ENCODE measurements around the gene GRIK2. TPM values are rescaled to one million over a fixed set of nuclear protein-coding genes. Genes with fewer than 3 reads are reported as not detected.

The GRIK2 gene
- polyA plus RNA-seq, 12 donors: 0.79 to 4.1 (median 1.9) TPM; not detected in 2

DNA sequence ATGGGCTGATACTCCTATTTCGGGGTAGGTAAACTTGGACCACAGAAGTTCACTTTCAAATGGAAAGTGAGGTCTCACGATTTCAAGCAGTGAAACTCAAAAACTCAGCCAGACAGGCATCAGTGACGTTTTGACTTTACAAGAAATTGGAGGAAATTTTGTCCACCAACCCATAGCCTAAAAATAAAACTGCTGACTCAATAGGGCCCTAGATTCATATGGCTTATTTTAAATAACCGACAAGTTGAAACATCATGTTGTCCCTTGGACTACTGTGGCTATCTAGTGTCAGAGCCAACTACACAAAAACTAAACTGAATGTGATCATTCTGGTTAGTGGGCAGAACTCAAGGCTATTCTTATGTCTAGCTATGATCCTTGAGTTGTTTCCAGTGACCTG, 486.3 kb downstream of the GRIK2 start:
- DNase-seq: no peak

DNA sequence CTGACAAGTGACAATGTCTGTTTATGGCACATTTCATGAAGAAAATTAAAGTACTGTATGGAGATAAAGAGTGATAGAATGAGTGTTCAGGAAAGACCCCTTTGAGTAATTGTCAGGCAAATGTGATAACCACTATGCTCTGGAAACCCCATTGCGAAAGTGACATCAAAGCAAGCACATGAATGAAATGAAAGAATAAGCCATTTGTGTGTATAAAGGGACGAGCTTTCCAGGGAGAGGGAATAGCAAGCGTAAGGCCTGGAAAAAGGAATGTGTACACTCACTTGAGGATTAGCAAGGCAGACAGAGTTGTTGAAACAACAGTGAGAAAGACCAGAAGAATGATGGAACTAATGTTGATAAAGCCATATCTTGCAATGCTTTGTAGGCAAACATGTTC, 490.0 kb downstream of the GRIK2 start:
- no peak for DNase-seq

DNA sequence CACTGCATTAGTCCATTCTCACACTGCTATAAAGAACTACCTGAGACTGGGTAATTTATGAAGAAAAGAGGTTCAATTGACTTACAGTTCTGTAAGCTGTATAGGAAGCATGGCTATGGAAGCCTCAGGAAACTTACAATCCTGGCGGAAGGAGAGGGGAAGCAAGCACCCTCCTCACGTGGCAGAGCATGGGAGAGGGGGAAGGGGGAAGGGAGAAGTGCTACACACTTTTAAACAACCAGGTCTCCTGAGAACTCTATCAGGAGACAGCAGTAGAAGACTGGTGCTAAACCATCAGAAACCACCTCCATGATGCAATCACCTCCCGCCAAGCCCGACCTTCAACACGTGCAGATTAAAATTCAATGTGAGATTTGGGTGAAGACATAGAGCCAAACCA, 494.0 kb downstream of the GRIK2 start:
- DNase-seq: no peak

DNA sequence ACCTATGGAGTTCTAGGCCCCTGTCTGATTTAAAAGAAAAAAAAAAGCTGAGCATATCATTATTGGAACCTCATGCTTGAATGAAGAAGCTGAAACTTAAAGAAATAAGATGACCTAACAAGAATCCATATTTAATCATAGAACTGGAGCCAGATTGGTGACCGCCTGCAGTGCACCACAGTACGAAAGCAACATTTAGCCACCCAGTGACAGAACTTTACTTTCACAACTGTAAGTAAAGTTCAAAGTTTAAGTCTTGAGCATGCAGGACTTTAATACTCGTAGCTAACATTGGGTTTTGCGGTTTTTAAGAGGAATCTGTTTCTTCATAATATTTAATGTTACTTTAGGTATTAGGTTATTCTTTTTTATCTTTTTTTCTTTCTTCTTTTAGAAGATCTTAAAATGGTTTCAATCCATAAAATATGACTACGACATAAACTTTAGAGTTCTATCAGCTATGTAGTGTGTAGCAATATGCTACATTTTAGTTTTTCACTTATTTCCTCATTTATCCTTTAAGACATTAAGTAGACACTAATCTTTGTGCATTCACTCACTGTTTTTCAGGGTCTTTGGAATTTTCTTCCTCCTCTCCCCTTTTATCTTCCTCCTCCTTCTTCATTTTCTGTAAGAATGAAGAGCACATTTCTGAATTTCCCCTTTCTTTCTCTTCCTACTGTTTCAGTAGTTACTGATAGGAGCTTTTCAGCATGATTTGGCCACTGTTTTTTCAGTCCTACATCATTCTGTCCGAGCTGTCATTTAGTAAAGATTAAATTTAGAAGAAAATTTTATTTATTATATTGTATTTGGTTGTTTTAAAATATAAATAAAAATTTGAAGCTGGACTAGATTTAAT, 514.1 kb downstream of the GRIK2 start:
- DNase-seq: no peak

DNA sequence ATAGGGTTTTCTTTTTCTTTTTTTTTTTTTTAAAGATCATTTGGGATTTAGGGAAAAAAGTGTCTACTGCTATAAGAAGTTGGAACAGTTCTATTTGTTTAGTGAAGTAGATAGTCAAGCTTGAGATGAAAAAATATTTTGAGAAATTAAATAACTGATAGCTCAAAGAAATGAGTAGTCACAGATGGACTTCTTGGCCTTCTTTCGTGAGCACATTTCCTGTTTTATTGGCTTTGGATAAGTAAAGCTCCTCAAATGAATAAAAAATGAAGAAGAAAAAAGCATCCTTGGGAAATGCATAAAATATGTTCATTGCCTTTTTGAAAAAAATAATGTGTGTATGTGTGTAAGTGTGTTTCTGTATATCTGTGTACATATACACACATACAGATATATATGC, 515.9 kb downstream of the GRIK2 start:
- DNase-seq: peak; percentile 15

DNA sequence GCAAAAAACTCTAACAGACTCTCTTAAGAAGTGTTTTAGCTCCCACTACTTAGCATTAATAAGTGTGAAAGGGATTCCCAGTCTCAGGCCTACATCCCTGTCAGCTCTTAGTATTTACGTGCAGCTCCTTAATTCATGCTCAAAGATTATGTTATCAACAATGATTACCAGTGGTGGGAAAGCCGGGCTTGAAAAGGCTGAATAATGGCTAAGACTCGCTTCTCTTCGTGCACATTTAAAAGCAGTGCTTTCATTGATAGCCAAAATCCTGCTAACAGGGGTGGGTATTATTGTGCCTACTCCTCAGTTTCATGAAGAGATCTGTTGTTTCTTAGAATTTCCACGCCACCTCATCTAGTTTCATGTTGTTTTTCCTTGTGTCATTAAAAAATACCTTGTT, 518.8 kb downstream of the GRIK2 start:
- no peak for DNase-seq

DNA sequence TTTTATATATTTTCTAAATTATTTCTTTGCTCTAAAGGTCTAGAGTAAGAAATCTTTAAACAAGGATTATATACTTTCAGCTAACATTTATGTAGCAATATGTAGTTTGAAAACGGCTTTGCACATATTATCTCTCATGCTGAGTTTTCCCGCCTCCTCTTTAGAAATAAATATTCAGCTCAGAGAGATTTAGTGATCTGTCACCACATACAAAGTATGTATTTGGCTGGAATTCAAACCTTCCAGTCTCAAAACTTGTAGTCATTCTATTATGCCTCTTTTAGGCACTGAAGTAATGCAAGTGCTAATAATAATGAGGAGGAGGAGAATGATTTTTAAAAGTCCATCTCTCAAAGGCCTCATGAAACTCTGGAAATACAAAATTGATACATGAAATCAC, 525.0 kb downstream of the GRIK2 start:
- DNase-seq: no peak

DNA sequence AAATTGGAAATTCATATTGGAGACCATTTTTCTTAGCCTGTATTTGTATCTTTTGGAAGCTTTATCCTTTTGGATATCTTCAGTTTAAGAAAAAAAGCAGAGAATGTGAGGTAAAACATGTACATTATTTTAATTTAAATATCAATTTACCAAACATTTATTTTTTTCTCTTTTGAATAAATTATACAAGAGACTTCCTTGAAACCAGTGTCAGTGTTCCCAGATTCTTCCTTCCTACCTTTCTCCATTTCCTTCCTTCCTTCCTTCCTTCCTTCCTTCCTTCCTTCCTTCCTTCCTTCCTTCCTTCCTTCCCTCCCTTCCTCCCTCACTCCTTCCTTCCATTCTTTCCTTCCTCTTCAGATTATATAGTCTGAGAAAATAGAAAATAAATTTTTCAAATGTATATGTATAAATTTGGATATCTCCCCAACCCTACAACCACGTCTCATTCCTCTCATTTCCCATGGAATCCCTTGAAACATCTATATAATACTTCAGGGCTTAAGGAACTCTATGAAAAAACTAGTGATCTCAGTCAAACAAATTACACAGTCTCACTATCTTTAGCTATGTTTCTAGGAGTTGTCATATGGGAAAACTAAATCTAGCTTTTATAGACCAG, 528.4 kb downstream of the GRIK2 start:
- DNase-seq: no peak

DNA sequence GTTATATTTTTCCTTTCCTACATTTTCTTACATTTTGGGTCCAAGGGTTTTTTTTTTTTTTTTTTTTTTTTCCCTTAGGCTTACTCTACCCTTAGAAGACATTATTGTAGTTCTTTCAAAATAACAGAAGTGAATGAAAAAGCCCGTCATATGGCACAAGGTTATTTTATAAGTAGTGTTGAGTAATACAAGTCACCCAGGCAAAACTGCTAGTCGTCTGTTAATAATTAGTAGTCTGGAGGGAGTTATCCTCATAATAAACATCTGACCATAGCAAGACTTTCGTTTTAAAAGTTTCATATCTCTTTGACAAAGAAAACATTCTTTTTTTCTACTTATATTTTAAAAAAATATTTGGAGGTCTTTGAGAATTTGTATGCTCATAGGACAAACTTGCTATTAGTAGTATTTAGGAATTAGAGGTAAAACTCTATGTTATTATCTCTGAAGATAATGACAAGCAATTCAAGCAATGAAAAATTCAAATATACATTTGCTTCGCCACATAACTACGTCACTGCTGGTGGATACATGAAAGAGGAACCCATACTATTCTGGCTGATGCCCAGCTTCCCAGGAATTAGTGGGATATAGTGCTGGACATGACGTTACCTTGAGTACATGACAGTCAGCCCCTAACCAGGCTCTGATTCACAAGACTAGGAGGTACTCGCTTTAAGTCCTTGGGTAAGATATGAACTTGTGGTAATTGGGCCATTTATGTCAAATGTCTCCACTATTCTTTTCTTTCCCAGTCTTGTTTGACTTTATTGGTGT, 532.8 kb downstream of the GRIK2 start:
- DNase-seq: no peak

DNA sequence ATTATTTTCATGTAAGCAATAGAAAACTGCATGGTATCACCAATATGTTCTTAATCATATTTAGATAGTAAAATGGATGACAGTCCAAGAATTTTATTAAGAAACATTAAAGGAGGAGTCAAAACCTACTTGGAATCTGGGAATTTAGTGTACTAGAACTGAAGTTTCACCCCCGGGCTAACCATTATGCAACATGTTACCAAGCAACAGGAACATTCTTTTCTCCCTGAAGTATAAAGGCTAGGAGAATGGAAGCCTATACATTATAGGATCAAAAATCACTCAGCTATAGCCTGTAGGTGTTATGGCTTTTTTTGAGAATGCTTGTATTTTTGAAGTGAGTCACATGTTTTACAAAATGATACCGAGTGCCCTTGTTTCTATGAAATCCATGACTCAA, 538.3 kb downstream of the GRIK2 start:
- no peak for DNase-seq

DNA sequence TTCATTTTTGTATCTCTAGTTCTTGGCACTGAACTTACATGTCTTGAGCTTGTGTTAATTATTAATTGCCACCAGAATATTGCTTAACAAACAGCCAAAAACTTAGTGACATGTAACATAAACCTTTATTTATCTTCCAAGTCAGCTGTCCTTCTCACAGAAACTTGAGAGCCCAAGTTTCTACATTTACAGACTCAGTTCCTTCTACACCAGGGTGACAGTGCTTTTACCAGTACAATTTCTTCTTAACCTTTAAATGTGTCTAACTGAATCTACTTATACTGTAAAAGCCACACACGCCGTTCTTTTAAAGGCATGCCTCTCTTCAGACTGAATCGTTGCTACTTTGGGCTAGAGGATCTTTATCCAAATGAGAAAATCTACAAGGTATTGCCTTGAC, 539.2 kb downstream of the GRIK2 start:
- no peak for DNase-seq

DNA sequence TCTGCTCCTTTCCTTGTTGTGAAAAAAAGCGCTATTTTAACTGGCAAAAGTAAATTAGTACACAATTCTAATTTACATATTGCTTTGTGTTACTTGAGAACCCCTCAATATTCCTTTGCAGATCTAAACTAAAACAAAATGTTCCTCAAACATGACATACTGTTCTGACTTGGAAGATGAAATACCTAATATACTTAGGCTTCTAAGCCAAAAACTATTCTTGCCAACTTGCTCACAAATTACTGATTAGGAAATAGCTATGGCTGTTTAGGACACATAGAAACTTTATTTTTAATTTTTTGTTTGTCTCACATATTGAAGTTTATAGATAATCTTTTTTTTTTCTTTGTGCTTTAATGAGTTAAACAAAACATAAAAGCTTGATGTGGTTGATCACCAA, 542.2 kb downstream of the GRIK2 start:
- no peak for DNase-seq

DNA sequence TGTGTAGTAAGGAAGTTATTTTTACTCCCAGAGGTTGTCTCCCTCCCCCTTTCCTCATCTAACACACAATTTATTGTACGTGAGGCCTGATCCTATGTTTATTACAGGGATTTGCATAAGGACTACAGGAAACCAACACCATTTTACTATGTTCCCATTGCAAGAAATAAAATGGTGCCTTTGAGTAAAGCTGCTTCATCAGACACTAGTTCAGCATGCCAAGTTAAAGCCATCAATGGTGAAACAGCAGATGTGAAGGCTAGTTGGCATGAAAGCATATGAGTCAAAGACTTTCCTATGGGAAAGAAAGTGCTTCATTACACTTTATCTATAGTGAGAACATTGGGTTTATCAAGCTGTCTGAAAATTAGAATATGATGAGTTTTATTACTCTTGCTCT, 543.0 kb downstream of the GRIK2 start:
- DNase-seq: no peak

DNA sequence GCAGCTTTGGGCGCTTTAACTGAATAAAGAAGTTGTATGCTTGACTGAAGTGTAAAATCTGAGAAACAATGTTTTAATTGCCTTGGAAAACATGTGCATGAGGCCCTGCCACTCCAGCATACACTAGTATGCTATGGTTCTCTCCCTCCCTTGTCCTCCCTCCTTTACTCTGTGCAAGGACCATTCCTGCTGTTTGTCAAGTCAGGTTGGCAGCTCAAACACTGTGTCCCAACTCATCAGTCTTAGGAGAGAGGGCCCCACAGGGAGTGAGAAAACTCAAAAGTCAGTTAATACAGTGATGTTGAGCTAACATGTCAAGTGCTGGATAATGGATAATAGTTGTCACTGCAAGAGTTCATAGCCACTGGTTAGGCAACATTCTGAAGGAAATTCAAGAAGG, 543.6 kb downstream of the GRIK2 start:
- DNase-seq: no peak

DNA sequence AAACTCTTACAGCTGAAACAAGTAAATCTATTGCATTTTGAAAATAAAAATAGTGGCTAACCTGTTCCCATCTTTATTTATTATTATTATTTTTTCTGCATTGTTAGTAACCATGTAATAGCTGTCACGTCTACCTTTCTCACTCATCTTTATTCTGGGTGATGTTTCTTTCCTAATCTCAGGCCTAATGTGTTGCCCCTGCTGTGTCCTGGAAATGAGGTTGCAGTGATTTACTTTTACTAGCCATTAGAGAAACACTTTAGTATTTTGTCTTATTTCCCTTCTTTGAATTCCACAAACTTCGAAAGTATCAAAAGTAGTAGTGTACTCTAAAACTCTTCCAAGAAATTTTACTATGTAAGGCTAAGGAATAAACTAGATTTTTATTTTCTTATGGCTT, 546.9 kb downstream of the GRIK2 start:
- no peak for DNase-seq

DNA sequence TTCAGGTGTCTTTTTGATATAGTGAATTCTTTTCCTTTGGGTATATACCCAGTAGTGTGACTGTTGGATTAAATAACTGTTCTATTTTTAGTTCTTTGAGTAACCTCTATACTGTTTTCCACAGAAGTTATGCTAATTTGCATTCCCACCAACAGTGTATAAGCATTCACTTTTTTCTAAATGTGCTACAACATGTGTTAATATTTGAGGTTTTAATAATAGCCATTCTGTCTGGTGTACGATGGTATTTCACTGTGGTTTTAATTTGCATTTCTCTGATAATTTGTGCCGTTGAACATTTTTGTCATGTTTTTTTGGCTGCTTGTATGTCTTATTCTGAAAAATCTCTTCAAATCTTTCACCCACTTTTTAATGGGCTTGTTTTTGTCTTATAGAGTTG, 563.5 kb downstream of the GRIK2 start:
- DNase-seq: no peak

DNA sequence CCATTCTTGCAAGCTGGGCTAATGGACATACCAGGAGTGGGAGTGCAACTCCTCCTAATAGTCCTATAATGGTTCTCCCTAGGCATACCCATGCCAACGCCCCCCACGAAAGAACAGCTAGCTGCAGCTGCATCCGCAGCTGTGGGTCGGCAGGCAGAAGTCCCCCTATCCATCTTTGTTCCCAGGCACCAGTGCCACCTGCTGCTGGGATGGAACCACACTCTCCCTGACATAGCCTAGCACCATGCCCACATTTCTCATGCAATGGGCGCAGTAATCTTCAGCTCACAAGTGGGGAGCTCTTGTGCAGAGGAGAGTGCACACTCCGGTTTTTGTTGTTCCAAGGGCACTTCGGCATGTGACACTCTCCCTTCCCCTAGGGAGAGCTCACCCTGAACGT, 567.8 kb downstream of the GRIK2 start:
- no peak for DNase-seq

DNA sequence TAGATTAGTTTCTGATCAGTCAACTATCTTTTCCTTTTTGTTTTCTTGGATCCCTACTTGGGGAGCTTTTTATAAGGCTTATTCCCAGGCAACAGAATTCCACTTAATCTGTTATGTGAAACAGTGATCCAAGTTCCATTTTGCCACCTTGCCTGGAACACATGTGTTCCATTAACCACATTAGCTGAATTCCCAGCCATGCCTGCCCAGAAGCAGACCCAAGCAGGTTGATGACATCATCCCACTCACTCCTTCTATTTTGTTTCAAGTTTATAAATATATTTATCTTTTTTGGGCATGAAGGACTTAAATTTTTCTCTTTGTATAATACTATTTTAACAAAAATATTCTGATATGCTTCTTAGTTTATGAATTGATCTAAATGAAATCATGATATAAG, 587.4 kb downstream of the GRIK2 start:
- DNase-seq: no peak

DNA sequence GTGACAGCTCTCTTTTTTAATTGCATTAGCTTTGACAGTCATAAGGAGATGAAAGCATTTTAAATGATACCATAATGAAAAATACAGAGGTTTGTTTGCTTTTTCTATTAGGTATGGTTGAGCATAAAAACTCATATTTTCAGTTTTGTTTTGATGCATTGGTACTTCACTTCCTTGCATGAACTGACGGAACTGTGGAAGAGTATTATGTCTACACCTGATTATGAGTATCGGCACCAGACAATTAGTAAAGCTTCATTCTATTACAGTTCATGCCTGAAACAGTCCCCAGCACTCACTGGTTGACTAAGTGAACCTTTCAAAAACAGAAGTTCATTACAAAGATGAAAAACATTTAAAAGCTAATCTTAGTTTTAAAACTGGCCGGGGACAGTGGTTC, 593.0 kb downstream of the GRIK2 start:
- DNase-seq: no peak

DNA sequence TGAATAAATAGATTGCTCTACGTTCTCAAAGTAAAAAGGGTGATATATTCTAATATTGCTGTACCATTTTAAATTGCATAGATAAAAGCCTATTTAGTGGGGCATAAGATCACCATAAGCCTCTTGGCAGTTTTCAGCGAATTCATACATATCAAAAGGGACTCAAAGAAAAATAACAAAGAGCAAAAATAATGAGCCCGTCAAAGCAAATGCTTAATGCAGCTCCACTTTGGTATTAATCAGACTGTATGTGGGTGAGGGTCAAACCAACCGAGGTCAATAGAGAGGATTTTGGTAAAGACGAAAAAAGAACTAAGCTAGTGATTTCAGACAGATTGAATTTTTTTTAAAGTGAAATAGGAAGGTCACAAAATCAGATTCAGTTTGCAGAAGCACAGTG, 598.8 kb downstream of the GRIK2 start:
- DNase-seq: no peak

DNA sequence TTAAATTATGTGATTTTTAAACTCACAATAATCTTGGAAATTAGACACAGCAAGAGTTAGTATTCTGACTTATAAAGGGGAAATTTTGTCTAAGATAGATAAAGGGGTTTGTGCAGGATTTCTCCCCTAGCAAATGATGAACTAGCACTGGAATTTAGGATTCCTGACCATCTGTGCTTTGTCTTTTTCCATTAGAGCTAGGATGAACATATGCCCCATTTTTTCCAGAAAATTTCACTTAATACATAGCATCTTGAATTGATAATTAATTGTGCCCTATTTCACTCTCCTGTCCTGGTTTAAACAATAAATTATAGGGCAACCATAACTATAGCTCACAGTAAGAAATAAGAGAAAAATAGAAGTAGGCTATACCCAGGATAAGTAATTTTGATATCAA, 601.0 kb downstream of the GRIK2 start:
- DNase-seq: no peak

DNA sequence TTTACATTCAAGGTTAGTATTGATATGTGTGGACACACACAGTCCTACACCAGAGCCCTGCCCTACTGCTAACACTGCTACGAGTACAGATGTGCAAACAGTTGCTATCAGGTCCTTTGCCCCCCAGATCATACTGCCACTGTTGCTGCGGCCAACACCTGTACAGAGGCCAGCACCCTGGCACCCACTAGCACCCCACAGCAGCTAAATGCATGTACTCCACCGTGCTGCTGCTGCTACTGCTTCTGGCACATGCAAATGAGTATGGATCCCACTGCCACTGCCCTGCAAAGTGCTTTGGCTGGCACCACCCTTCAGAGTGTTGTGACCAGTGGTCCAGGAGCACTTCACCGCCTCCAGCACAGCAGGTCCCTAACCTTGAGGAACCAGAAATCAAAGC, 621.9 kb downstream of the GRIK2 start:
- no peak for DNase-seq

DNA sequence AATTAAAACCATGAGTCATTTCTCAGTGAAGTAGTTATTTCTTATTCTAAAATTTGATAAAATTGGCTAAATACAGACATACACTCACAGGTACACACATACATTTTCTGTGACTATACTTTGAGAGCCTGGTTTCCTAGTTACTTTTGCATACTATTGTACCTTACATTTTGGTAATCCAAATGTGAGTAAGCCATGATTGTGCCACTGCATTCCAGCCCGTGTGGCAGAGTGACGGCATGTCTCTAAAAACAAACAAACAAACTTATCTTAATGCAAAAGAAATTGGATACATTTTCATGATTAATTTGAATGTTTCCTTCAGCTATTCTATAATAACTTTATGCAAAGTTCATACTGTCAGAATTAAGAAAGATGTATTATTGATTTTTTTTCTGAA, 628.8 kb downstream of the GRIK2 start:
- no peak for DNase-seq

All from muscle of arm (tissue), 12 donors.